GM12891 (cell line): ENCODE results near the gene CLIP1.

Experiments
- POLR2A ChIP-seq: IDR thresholded peaks from 2 replicates; pipeline ENCODE4 v1.6.1; 2011; ENCODE audit warnings: low read depth, low read length, control low read depth
- SPI1 ChIP-seq: IDR thresholded peaks from 2 replicates; pipeline ENCODE4 v1.6.1; 2011; ENCODE audit warnings: low read depth, low read length, control low read depth

- TF ChIP-seq POLR2A (no peak), SPI1 (no peak)
Observed at GRCh38 chr12:122333142-122334087, 89.1 kb downstream of the CLIP1 start.
